GM23338 (cell line): ENCODE measurements around the gene ERCC1.
A peak's percentile ranks its signal among the peaks of the same experiment; 100 is the strongest.

Source experiments
- CTCF ChIP-seq, 2 experiments: fragments of 200-600 bp in 1 of 2; sonication (generic) in 1 of 2; conservative IDR thresholded peaks; 2 replicates each; pipeline versions ENCODE4 v1.5.1 to v1.6.1; 2016 to 2017; ENCODE audit warnings: antibody characterized with exemption in 2 of 2, low read depth in 2 of 2, mild to moderate bottlenecking in 2 of 2, moderate library complexity in 1 of 2
- EZH2 ChIP-seq: fragments of 200-600 bp; sonication (generic); IDR thresholded peaks from one replicate; pipeline ENCODE4 v1.8.0; 2017; ENCODE audit warnings: antibody characterized with exemption, mild to moderate bottlenecking, low read depth; ENCODE audit not compliant: unreplicated experiment
- EZH2phosphoT487 ChIP-seq: fragments of 200-600 bp; sonication (generic); IDR thresholded peaks from one replicate; pipeline ENCODE4 v1.8.1; 2018; ENCODE audit warnings: antibody characterized with exemption; ENCODE audit not compliant: unreplicated experiment
- JUNB ChIP-seq: IDR thresholded peaks from one replicate; pipeline ENCODE4 v1.6.1; 2016; ENCODE audit warnings: antibody characterized with exemption; ENCODE audit not compliant: unreplicated experiment

DNA sequence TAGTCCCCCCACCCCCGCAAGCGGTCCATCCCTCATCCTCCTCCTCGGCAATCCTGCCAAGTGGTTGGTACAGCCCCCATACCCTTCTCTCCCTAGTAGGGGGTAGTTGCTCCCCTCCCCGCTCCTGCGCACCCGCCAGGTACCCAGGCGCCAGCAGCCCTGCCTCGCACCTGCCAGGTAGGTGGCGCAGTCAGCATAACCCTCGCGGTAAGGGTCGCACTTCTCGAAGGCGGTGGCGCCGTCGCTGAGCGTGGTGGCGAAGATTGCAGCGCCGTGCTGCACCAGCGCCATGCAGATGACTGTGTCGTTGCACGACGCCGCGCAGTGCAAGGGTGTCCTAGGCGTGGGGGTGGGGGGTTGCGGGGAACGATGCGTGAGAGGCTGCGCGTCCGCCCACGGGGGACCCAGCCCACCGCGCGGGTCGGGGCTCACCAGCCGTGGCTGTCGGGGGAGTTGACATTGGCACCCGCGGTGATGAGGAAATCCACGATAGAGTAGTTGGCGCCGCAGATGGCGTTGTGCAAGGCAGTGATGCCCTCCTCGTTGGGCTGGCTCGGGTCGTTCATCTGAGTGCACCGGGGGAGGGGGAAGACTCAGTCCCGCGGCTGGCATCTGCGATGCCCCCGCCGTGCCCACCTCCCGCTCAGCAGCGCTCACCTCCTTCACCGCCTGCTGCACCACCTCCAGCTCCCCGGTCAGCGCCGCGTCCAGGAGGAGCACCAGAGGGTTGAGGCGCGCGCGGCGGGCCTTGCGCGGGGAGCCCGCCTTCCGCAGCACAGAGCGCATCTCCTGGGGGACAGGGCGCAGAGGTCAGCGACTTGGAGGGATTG lies 38.1 kb downstream of the ERCC1 start:
- TF ChIP-seq CTCF (conservative IDR thresholded peaks at IDR 0.05; ENCODE audit: low read depth in 2 of 2) (peak; percentile 38 to 80; a peak in 3 of 4 replicates), EZH2 (no peak), EZH2phosphoT487 (no peak), JUNB (no peak)
